GM12873 (cell line): ENCODE data around the gene GATM.
A peak's percentile ranks its signal among the peaks of the same experiment; 100 is the strongest.

ENCODE experiments used
- CTCF ChIP-seq: IDR thresholded peaks from 2 replicates; pipeline ENCODE4 v1.5.1; 2012; ENCODE audit warnings: low read depth, mild to moderate bottlenecking, moderate library complexity, low read length, control low read depth; ENCODE audit not compliant: insufficient read depth; ENCODE audit errors: missing control alignments

The GATM gene

GRCh38 chr15:45407786-45408185 lies 29.4 kb upstream of the GATM start:
- TF ChIP-seq CTCF = no peak

- TF ChIP-seq CTCF = no peak
Measured at GRCh38 chr15:45402955-45403877, 24.9 kb upstream of the GATM start.

- no peak for TF ChIP-seq CTCF
Measured at GRCh38 chr15:45402162-45402954, 24.0 kb upstream of the GATM start.

GRCh38 chr15:45401665-45402161 lies 23.4 kb upstream of the GATM start:
- TF ChIP-seq CTCF = no peak

GRCh38 chr15:45399381-45400212 lies 21.3 kb upstream of the GATM start:
- peak; percentile 71 for TF ChIP-seq CTCF

GRCh38 chr15:45397116-45397665 lies 18.8 kb upstream of the GATM start:
- TF ChIP-seq CTCF = no peak

GRCh38 chr15:45395943-45396342 lies 17.6 kb upstream of the GATM start:
- TF ChIP-seq CTCF = no peak
